Gastroesophageal sphincter (tissue), 3 donors: ENCODE measurements around the gene B4GALT1.

Experiments
- CTCF ChIP-seq, 4 experiments: fragments of 200-600 bp in 2 of 4; fragments of 450-650 bp in 2 of 4; sonication (generic) in 1 of 4; IDR thresholded peaks; one replicate each; pipeline ENCODE4 v1.5.1; 2017 to 2019; ENCODE audit warnings: antibody characterized with exemption in 4 of 4, mild to moderate bottlenecking in 2 of 4, moderate library complexity in 2 of 4
- EP300 ChIP-seq: sonication (generic); formaldehyde crosslinking; IDR thresholded peaks from one replicate; pipeline ENCODE4 v1.6.1; 2017; ENCODE audit warnings: antibody characterized with exemption, mild to moderate bottlenecking
- POLR2A ChIP-seq, 2 donors: fragments of 450-650 bp; IDR thresholded peaks; one replicate each; pipeline ENCODE4 v1.6.1; 2017; ENCODE audit warnings: antibody characterized with exemption in 2 of 2, mild to moderate bottlenecking in 2 of 2, moderate library complexity in 1 of 2

- no peak for TF ChIP-seq CTCF (IDR thresholded peaks at IDR 0.05)
- no peak for TF ChIP-seq POLR2A (IDR thresholded peaks at IDR 0.05)
- TF ChIP-seq EP300 = no peak
Measured at GRCh38 chr9:33185406-33185805, 18.3 kb upstream of the B4GALT1 start.
